ENCODE measurements around the gene HNMT. TPM values are rescaled to one million over a fixed set of nuclear protein-coding genes. Genes with fewer than 3 reads are reported as not detected.

HNMT gene
- total RNA-seq, 4 donors from 2014 or later: 11.2 to 25.5 (median 21.6) TPM

DNA sequence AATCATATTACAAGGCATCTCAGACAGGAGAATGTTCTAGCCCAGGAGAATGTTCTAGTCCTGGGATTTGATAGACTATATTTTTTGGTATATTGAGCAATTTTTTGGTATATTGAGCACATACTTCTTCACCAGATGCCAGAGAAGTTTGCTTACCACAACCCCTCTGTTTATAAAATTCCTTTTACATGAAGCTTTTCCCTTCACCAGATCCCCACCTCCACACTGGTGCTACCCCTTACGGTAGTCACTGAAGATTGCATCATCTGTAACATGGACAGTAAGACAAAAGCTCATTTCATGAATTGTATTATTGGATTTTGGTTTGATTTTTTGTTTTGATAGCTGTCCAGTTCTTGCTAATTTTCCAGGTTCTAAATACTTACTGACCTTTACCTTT, 7.2 kb upstream of the HNMT start:
- no peak for DNase-seq (ENCODE audit: extremely low spot score)
- Histone ChIP-seq H3K4me1 (no peaks in the 10 kb centered on the region), H3K27ac (replicated peaks in 1 of 4) (no peak overlapping the region), H3K4me3 (no peak overlapping the region), H3K27me3 (no peaks in the 10 kb centered on the region), H3K9me3 (no peaks in the 10 kb centered on the region), H3K36me3 (no peaks in the 10 kb centered on the region)
- TF ChIP-seq EP300 (IDR thresholded peaks at IDR 0.05) (no peak), POLR2A (IDR thresholded peaks at IDR 0.05; ENCODE audit: low read depth) (no peak), POLR2AphosphoS5 (IDR thresholded peaks at IDR 0.05) (no peak), CTCF (IDR thresholded peaks at IDR 0.05) (no peak)
- WGBS: 82% methylated on average over 1 of the region's 1 CpG
- intact Hi-C loops (cut with DNase I): no loop called here

DNA sequence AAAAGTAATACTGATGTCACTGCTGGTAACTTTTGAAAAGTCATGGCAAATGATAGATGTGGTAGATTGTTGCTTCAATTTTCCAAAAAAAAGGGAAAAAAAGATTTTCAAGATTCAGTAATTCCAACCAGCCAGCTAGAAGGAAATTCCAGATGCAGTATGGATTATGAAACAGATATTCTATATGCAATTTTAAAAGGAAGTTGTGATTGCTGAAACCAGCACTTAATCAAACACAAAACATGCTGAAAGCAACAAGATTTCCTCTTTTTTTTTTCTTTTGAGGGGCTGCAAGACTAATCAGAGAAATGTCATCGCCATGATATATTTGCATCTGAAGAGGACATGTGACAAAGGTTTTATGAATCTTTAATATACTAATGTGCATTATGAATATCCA, 5.1 kb upstream of the HNMT start:
- intact Hi-C loops (cut with DNase I): no loop called here
- DNase-seq (ENCODE audit: extremely low spot score): no peak
- Histone ChIP-seq H3K36me3 (no peaks in the 10 kb centered on the region), H3K9me3 (no peaks in the 10 kb centered on the region), H3K4me3 (no peak overlapping the region), H3K4me1 (peaks cover 8 to 12% (median 10%) of the 10 kb centered on the region in 4 donors), H3K27ac (replicated peaks in 1 of 4) (no peak overlapping the region), H3K27me3 (no peaks in the 10 kb centered on the region)
- no peak for TF ChIP-seq POLR2A (IDR thresholded peaks at IDR 0.05; ENCODE audit: low read depth)
- no peak for TF ChIP-seq POLR2AphosphoS5 (IDR thresholded peaks at IDR 0.05)
- no peak for TF ChIP-seq EP300 (IDR thresholded peaks at IDR 0.05)
- no peak for TF ChIP-seq CTCF (IDR thresholded peaks at IDR 0.05)
- WGBS: 89% methylated on average over 1 of the region's 1 CpG

- no peak for TF ChIP-seq CTCF (IDR thresholded peaks at IDR 0.05)
- no peak for TF ChIP-seq POLR2A (IDR thresholded peaks at IDR 0.05; ENCODE audit: low read depth)
- TF ChIP-seq POLR2AphosphoS5 (IDR thresholded peaks at IDR 0.05): no peak
- no peak for TF ChIP-seq EP300 (IDR thresholded peaks at IDR 0.05)
- Histone ChIP-seq H3K36me3 (no peaks in the 10 kb centered on the region), H3K27ac (replicated peaks in 1 of 4) (no peak overlapping the region), H3K9me3 (no peaks in the 10 kb centered on the region), H3K4me1 (peaks cover 11 to 17% (median 14%) of the 10 kb centered on the region in 4 donors), H3K4me3 (no peak overlapping the region), H3K27me3 (no peaks in the 10 kb centered on the region)
- WGBS: 79% methylated on average over 4 of the region's 4 CpGs
- no peak for DNase-seq (ENCODE audit: extremely low spot score)
- intact Hi-C loops (cut with DNase I): no loop called here
Measured at GRCh38 chr2:137960223-137960622, 4.0 kb upstream of the HNMT start.

DNA sequence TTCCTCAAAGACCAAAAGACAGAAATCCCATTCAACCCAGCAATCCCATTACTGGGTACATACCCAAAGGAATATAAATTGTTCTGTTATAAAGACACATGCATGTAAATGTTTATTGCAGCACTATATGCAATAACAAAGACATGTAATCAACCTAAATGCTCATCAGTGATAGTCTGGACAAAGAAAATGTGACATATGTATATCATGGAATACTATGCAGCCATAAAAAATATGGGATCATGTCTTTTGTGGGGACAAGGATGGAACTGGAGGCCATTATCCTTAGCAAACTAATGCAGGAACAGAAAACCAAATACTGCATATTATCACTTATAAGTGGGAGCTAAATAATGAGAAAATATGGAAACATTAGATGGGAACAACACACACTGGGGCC, 2.7 kb upstream of the HNMT start:
- no peak for DNase-seq (ENCODE audit: extremely low spot score)
- Histone ChIP-seq H3K27me3 (no peaks in the 10 kb centered on the region), H3K36me3 (no peaks in the 10 kb centered on the region), H3K4me1 (peaks cover 12 to 19% (median 15%) of the 10 kb centered on the region in 4 donors), H3K9me3 (no peaks in the 10 kb centered on the region), H3K27ac (replicated peaks in 1 of 4) (no peak overlapping the region), H3K4me3 (no peak overlapping the region)
- intact Hi-C loops (cut with DNase I): no loop called here
- TF ChIP-seq POLR2A (IDR thresholded peaks at IDR 0.05; ENCODE audit: low read depth) (no peak), CTCF (IDR thresholded peaks at IDR 0.05) (no peak), EP300 (IDR thresholded peaks at IDR 0.05) (no peak), POLR2AphosphoS5 (IDR thresholded peaks at IDR 0.05) (no peak)

DNA sequence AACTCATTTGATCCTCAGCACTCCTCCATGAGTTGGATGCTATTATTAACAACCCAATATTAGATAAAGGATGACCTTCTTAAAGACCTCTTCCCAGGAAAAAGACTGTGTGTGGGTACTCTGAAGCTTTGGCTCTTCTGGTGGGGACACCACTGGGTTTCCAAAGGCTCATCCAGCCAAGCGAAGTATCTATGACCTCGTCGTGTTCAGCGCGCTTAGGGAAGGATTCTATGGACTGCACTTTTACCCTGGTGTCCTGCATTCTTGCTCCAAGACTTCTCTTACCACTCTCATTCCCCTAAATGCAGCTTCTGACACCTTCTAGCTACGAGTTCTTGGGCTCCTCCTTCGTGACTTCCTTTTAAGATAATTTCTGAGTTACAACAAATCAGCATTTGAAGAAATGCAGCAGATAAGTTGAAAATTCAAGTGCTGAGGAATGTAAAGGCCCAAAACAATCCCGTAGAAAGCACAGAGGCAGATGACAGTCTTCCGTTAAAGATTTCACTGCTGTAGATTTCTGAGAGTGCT, 673 bp upstream of the HNMT start:
- peaks cover 12 to 19% (median 15%) of the 10 kb centered on the region in 4 donors for H3K4me1 ChIP-seq
- no peaks in the 10 kb centered on the region for H3K36me3 ChIP-seq
- TF ChIP-seq POLR2AphosphoS5 (IDR thresholded peaks at IDR 0.05) (no peak), CTCF (IDR thresholded peaks at IDR 0.05) (no peak), EP300 (IDR thresholded peaks at IDR 0.05) (no peak), POLR2A (IDR thresholded peaks at IDR 0.05; ENCODE audit: low read depth) (no peak)
- no peaks in the 10 kb centered on the region for H3K27me3 ChIP-seq
- H3K27ac ChIP-seq (replicated peaks in 1 of 4): peak overlapping the region; percentile 73 to 79 (median 78)
- WGBS: 63% methylated on average over 9 of the region's 9 CpGs
- H3K9me3 ChIP-seq: no peaks in the 10 kb centered on the region
- DNase-seq (ENCODE audit: extremely low spot score): no peak
- H3K4me3 ChIP-seq: peak overlapping the region; percentile 51 to 64 (median 60)
- intact Hi-C loops (cut with DNase I): no loop called here
